Right lung (tissue), 5 donors: Measurements from ENCODE around the gene HMCN2. TPM values are rescaled to one million over a fixed set of nuclear protein-coding genes. Genes with fewer than 3 reads are reported as not detected.

Source experiments
- DNase-seq, 2 donors: peaks; one replicate each; pipeline ENCODE4 v3.0.0-alpha.2; 2013
- polyA plus RNA-seq, 5 donors: library from polyadenylated mRNA; unstranded; fragments of 120-200 nt; gene quantifications; one replicate each; pipeline versions ENCODE4 v1.2.1 to v1.2.3, GENCODE V29; 2013; ENCODE audit warnings: inconsistent platforms in 1 of 5, low replicate concordance in 1 of 5; ENCODE audit not compliant: insufficient read length in 5 of 5, insufficient read depth in 1 of 5

The HMCN2 gene
- polyA plus RNA-seq, 5 donors, result 0.21 to 2.1 (median 0.55) TPM

DNA sequence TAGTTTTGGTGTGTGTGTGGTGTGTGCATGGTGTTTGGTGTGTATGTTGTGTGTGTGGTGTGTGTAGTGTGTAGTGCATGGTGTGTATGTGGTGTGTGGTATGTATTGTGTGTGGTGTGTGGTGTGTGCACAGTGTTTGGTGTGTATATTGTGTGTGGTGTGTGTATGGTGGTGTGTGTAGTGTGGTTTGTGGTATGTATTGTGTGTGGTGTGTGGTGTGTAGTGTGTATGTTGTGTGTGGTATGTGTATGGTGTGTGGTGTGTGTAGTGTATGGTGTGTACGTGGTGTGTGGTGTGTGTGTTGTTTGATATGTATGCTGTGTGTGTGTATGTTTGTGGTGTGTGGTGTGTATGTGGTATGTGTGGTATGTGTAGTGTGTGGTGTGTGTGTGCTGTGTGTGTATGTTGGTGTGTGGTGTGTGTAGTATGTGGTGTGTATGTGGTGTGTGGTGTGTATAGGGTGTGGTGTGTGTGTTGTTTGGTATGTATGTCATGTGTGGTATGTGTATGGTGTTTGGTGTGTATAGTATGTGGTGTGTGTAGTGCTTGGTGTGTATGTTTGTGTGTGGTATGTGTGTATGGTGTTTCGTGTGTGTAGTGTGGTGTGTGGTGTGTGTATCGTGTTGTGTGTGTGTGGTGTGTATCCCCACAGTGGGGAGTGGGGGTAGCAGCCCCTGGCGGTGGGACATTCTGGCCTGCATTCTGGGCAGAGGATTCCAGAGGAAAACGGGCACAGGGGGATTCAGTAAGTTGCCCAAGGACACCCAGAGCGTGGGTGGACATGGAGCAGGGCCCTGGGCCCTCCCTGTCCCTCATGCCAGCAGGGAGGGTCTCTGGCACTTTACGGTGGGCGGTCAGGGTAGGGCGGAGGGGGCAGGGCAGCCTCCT is 79.7 kb downstream of the HMCN2 start:
- no peak for DNase-seq

DNA sequence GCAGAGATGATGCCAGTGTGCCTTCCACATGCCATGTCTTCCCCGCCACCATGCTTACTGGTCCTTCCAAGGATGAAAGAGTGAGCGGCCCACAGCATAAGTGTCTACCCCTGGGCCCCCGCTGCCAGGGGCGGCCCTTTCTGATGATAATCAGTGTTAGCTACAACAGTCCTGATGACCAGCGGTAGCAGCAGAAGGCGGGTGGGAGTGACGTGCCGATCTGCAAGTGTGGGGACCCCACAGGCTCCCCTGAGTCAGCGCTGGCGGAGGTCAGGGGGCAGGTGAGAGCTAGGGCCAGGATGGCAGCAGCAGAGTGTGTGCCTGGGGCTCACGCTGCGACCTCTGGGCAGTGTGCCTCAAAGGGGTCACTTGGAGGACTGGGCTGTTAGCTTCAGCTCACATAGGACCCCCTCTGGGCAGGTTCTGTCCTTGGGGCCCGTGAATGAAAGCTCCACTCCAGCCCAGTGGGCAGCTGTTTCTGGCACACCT is 80.4 kb downstream of the HMCN2 start:
- no peak for DNase-seq

DNA sequence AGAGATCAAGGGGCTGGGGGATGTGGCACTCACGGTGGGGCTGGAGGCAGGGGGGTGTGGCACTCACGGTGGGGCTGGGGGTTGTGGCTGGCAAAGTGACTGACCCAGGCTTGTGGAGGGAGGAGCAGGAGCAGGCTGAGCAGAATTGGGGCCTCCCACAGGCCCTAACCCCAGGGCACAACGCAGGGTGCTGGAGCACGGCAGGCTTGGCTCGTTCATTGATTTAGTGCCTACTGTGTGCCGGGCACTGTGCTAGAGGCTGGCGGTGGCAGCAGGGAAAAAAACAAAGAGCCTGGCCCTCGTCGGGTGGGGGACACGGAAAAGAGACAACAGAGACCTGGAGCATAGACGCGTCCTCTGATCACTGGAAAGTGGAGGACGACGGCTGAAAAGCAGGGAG is 80.9 kb downstream of the HMCN2 start:
- DNase-seq, result no peak

DNA sequence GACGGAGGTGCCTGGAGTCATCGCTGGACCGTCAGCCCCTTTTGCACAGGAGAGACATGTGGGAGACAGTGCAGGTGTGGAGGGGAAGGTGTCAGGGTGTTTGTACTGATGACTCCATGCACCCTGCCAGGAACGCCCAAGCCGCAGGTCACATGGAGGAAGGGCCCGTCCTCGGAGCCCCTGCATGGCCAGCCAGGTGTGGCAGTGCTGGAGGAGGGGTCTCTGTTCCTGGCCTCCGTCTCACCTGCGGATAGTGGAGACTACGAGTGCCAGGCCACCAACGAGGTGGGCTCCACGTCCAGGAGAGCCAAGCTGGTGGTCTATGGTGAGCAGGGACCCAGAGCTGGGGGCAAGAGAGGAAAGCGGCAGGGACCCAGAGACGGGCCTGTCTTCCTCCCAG is 81.5 kb downstream of the HMCN2 start:
- DNase-seq, result no peak

DNA sequence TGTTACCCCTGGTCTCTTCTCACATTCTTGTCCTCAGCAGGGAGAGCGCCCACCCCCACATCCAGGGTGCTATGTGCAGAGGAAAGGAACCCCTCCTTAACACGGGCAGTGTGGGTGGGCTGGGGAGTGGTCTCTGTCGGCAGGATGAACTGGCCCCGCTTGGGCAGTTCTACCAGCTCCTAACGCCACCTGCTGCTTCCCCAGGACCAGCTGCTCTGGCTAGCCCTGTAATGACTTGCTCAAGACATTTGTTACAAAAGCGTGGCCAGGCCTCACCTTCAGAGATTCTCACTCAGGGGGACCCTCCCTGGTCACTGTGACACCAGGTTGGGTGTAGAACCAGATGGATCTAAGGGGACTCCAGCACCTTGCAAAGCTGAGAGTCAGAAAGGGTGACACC is 82.4 kb downstream of the HMCN2 start:
- no peak for DNase-seq

DNA sequence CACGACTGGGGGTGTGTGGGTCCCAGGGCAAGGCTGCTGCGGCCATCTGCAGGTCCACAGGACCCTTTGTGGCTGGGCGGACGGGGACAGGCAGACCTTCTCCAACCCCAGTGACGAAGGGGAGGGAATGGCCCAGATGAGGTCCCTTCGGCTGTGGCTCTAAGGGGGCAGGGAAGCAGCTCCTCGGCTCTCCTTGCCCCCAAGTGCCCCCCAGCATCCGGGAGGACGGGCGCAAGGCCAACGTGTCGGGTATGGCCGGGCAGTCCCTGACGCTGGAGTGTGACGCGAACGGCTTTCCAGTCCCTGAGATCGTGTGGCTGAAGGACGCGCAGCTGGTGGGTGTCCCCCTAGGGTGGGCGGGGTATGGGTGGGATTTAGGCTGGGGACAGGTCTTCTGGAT is 82.8 kb downstream of the HMCN2 start:
- no peak for DNase-seq

DNA sequence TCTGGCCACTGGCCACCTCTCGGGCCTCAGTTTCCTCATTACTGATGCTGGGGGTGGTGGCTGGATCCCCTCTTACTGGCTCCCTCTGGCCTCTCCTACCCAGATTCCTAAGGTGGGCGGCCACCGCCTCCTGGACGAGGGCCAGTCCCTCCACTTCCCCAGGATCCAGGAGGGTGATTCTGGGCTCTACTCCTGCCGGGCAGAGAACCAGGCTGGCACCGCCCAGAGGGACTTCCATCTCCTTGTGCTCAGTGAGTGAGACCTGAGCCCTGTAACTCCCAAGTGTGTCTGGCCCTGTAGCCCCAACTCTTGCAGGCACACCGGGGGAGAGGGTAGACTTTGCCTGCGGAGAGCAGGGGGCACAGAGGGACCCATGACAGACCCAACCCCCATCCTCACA is 83.3 kb downstream of the HMCN2 start:
- DNase-seq, result no peak

DNA sequence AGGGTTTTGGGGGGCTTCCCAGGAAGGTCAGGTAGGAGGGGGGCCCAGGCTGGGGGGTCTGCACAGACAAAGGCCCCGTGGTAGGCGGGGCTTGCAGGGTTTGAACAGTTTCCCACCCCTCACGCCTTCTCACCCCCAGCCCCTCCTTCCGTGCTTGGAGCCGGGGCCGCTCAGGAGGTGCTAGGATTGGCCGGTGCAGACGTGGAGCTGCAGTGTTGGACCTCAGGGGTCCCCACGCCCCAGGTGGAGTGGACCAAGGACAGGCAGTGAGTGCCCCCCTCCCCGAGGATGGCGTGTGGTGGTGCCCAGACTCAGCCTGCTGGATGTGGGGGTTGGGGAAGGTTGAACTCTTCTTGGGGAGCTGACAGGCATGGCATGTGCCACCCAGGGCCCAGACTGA is 83.8 kb downstream of the HMCN2 start:
- no peak for DNase-seq

DNA sequence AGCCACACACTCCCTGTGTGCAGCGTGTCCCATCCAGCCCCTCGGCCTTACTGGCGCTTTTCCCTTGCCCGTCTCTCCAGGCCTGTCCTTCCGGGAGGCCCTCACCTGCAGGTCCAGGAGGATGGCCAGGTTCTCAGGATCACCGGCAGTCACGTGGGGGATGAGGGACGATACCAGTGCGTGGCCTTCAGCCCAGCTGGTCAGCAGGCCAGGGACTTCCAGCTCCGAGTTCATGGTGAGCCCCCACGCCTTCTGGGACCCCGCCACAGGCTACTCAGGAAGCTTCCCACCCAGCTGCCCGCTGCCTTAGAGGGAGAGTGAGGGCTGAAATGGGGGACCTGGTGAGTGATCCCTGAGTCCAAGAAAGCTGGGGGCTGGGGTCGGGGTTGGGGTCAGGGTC is 85.8 kb downstream of the HMCN2 start:
- no peak for DNase-seq

DNA sequence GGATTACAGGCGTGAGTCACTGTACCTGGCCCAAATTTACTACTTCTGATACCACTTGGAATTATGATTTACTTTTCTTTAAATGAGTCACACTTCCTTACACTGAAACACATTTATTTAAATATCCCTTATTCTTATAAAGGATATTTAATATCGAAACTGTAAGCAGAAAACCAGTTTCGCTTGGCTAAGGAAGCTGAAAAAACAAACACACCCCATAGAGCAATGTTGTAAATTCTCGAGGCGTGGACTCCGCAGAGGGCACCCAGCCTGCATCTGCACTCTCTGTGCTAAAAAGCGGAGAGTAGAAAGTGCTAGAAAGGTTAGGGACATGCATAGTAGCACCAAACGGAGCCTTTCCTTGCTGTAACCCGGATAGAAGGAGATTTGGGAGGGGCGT is 86.5 kb downstream of the HMCN2 start:
- DNase-seq, result no peak

DNA sequence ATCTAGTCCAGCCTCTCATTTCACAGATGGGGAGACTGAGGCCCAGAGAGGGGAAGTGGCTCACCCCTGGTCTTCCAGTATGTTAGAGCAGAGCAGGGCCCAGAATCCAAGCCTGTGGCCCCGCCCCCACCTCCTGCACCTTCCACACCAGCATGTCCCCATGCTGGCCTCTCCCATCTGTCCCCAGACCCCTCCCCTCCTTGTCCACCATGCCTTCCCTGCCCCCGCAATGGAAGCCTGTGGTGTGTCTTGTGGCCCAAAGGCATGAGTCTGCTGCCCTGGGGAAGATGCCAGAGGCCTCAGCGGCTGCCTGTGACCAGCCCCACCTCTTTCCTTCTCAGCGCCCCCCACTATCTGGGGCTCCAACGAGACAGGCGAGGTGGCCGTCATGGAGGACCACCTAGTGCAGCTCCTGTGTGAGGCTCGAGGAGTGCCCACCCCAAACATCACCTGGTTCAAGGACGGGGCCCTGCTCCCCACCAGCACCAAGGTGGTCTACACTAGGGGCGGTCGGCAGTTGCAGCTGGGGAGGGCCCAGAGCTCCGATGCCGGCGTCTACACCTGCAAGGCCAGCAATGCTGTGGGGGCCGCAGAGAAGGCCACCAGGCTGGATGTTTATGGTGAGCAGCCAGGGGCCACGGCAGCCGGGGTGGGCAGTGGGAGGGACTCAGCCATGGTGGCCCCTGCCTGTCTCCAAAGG is 87.2 kb downstream of the HMCN2 start:
- no peak for DNase-seq

DNA sequence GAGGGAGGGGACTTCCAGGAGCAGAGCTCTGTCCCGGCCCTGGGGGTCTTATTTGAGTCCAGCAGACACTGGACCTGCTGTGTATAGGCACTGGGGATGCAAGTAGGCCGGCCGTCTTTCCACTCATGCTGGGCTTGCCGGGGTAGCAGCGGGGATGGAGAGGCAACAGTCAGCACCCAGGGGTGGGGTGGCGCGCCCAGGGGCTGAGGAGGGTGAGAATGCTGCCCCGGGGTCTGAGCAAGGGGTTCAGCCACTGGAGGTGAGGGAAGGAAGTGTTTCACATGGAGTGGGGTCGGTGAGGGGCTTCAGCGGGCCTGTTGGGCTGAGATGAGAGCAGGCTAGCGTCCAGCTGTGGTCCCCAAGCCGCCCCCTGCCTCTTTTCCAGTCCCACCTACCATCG is 88.8 kb downstream of the HMCN2 start:
- no peak for DNase-seq

DNA sequence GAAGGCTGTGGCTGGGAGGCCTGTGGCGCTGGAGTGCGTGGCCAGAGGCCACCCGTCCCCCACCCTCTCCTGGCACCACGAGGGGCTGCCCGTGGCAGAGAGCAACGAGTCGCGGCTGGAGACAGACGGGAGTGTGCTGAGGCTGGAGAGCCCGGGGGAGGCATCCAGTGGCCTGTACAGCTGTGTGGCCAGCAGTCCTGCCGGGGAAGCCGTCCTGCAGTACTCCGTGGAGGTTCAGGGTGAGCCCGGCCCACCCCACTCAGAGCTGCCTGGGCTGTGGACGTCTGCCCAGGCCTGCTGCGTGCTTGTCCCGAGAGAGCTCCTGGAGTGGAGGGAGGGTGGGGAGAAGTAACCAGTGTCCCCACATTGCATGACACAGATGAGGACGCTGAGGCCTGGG is 89.2 kb downstream of the HMCN2 start:
- DNase-seq, result no peak

DNA sequence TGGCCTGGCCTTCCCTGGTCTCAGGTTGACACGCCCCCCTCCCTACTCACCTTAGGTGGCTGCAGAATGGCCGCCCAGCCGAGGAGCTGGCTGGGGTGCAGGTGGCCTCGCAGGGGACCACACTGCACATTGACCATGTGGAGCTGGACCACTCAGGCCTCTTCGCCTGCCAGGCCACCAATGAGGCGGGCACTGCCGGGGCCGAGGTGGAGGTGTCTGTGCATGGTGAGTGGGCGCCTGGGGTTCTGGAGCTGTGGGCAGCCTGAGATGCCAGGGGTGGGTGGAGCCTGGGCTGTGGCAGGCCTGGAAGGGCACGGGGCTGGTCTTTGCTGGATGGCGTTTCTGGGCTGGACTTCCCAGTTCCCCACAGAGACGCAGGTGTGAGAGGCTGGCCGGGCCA is 90.5 kb downstream of the HMCN2 start:
- DNase-seq, result no peak

DNA sequence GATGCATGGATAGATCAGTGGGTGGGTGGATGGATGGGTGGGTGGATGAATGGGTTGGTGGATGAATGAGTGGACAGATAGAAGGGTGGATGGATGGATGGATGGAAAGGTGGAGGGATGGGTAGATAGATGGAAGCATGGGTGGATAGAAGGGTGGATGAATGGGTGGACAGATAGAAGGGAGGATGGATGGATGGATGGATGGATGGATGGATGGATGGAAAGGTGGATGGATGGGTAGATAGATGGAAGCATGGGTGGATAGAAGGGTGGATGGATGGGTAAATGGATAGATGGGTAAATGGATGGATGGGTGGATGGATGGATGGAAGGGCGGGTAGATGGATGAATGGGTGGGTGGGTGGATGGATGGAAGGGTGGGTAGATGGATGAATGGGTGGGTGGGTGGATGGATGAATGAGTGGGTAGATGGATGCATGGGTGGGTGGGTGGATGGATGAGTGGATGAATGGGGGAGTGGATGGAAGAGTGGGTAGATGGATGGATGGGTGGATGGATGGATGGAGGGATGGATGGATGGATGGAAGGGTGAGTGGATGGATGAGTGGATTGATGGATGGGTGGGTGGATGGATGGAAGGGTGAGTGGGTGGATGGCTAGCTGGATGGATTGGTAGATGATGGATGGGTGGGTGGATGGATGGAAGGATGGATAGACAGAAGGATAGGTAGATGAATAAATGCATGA is 91.5 kb downstream of the HMCN2 start:
- DNase-seq, result no peak

DNA sequence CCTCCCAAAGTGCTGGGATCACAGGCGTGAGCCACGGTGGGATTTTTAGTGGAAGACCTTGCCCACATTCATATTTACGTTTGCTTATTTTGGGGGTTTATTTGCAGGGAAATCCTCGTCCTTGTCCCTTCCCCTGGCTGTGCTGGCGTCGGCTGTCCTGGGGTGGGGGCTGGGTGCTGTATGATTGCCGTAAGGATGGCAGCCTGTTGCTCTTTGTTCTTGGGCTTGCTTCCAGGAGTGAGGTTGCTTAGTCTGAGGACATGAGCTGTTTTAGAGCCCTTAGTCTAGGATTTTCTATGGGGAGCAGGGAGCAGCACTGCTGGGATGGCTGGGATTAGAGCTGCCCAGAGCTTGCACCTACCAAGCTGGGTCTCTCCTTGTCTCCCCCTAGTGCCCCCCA is 93.4 kb downstream of the HMCN2 start:
- no peak for DNase-seq

DNA sequence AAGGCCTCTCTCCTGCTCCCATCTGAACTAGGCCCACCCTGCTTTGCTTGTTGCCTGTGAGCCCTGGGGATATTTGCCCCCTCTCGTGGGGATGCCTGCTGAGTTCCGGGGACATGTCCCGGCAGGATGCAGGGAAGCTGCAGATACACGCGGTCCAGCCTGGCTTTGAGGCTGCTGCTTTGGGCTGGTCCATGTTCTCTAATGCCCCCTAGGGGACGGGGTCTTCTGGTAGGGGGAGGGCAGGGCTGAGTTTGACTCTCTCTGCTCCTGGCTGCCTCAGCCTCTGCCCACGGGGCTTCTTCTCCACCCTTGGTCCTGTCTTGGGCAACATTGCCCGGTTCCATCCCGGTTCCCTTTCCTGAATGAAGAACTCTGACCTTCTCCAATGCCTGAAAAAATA is 94.3 kb downstream of the HMCN2 start:
- no peak for DNase-seq

DNA sequence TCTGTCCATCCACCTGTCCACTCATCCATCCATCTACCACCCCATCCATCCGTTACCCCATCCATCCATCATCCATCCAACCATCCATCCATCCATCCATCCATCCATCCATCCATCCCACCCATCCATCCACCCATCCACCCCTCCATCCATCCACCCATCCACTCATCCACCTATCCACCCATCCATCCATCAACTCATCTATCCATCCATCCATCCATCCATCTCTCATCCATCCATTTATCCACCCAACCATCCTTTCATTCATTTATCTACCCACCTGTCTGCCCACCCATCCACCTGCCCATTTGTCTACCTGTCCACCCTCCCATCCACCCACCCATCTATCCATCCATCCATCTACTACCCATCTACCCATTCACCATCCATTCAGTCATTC is 95.1 kb downstream of the HMCN2 start:
- no peak for DNase-seq

DNA sequence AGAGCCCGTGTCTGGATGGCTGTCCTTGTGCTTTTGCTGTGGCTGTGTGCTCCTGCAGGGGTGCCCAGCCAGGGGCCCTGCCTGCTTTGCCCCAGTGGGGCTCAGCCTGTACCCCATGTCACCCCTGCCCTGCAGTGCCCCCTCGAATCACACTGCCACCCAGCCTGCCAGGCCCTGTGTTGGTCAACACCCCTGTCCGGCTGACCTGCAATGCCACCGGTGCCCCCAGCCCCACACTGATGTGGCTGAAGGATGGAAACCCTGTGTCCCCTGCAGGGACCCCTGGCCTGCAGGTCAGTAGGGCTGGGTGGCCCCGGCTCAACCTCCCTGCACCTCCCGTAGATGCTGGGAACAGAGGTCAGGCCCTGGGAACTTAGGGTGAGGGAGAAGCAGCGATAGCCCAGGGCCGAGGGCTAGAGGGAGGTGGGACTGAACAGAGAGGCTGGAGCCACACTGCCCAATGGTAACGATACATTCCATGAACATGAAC is 96.4 kb downstream of the HMCN2 start:
- no peak for DNase-seq

DNA sequence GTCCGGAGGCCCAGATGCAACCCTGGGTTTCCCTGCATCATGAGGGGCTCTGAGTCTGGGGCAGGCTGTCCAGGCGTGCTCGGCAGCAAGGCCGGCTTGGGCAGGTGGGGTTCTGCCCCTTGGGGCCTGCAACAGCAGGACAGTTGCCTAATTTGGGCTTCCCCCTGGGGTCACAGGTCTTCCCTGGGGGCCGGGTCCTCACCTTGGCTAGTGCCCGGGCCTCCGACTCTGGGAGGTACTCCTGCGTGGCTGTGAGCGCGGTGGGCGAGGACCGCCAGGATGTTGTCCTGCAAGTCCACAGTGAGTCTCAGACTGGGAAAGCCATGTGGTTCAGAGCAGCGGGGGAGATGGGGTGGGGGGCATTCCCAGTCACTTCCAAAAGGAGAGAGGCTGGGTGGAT is 97.1 kb downstream of the HMCN2 start:
- DNase-seq, result no peak

DNA sequence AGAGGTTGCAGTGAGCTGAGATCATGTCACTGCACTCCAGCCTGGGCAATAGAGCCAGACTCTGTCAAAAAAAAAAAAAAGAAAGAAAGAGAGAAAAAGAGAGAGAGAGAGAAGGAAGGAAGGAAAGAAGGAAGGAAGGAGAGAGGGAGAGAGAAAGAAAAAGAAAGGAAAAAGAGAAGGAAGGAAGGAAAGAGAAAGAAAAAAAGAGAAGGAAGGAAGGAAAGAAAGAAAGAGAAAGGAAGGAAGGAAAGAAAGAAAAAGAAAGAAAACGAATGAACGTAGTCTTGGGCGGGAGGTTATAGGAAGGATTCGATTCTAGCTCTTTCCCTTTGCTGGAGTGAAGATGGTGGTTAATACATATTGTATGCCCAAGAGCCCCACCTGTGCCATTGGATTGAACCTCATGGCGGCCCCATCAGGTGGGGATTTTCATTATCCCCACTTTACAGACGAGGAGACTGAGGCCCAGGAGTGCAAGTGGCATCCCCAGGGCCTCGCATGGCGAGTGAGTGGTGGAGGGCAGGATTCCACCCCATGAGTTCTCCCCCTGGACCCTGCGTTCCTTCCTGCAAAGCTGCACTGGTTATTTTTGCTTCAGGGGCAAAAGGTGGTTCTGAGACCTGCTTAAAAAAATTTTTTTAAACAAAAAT is 98.3 kb downstream of the HMCN2 start:
- DNase-seq, result no peak
